Endothelial cell of umbilical vein (primary cell): ENCODE results near the gene SLF2. TPM values are rescaled to one million over a fixed set of nuclear protein-coding genes. Genes with fewer than 3 reads are reported as not detected.

Experiments
- BruUV-seq: library from RNA; stranded (reverse); fragments of 400-500 nt; replicated peaks from 2 replicates; lab custom pipeline; 2021; lab: Mats Ljungman, UMichigan
- CTCF ChIA-PET: fragments of 300-600, 350-600 bp; sonication (Branson Sonifier 250); formaldehyde crosslinking; loops from one replicate; lab custom pipeline; 2021; ENCODE audit warnings: antibody characterized with exemption, inconsistent platforms; lab: Charles Lee
- POLR2A ChIA-PET: fragments of 300-600, 350-600 bp; sonication (Branson Sonifier 250); formaldehyde crosslinking; loops from one replicate; lab custom pipeline; 2021; ENCODE audit warnings: antibody characterized with exemption, inconsistent platforms; lab: Charles Lee
- DNase-seq: peaks from one replicate; pipeline ENCODE4 v3.0.0-alpha.2; 2011; ENCODE audit warnings: low read depth, low spot score
- FAIRE-seq: peaks from 2 replicates; lab custom pipeline; 2011; peaks lifted over from hg19 to GRCh38; lab: Jason Lieb, UNC
- H2AFZ ChIP-seq: 2 replicates; pipeline ENCODE4 v1.6.0; 2012; ENCODE audit warnings: low read depth, low read length, control low read depth, inconsistent platforms
- H3K27ac ChIP-seq: 2 replicates; pipeline ENCODE4 v1.5.1; 2011; ENCODE audit warnings: low read depth, mild to moderate bottlenecking, control low read depth, low read length, moderate library complexity; ENCODE audit not compliant: insufficient read depth
- H3K27me3 ChIP-seq, 2 experiments: 2 replicates each; pipeline versions ENCODE4 v1.6.0 to v1.6.1; 2011; ENCODE audit warnings: low read length in 2 of 2, mixed read lengths in 1 of 2; ENCODE audit not compliant: control insufficient read depth in 2 of 2, insufficient read depth in 2 of 2
- H3K36me3 ChIP-seq, 2 experiments: 2 replicates in 1 of 2; 3 replicates in 1 of 2; pipeline ENCODE4 v1.5.1; 2011; ENCODE audit warnings: low read length in 2 of 2, mild to moderate bottlenecking in 1 of 2, moderate library complexity in 1 of 2; ENCODE audit not compliant: control insufficient read depth in 2 of 2, insufficient read depth in 2 of 2; ENCODE audit errors: extremely low read depth in 1 of 2
- H3K4me1 ChIP-seq: 3 replicates; pipeline ENCODE4 v1.5.1; 2011; ENCODE audit warnings: mild to moderate bottlenecking, low read length; ENCODE audit not compliant: control insufficient read depth, insufficient read depth; ENCODE audit errors: extremely low read depth
- H3K4me2 ChIP-seq: 2 replicates; pipeline ENCODE4 v1.6.1; 2011; ENCODE audit warnings: low read length, control low read depth, mixed read lengths; ENCODE audit not compliant: insufficient read depth
- H3K4me3 ChIP-seq, 3 experiments: fragments of 200-600 bp in 1 of 3; sonication (generic), shearing (Covaris generic) in 1 of 3; replicated peaks in 1 of 3; 2 replicates each; pipeline ENCODE4 v1.5.1; 2011 to 2016; ENCODE audit warnings: control low read depth in 3 of 3, low read length in 3 of 3, mild to moderate bottlenecking in 2 of 3, inconsistent platforms in 1 of 3, low read depth in 1 of 3, moderate library complexity in 1 of 3; ENCODE audit not compliant: insufficient read depth in 1 of 3
- H3K79me2 ChIP-seq: 2 replicates; pipeline ENCODE4 v1.6.0; 2012; ENCODE audit warnings: low read length, inconsistent platforms; ENCODE audit not compliant: control insufficient read depth, insufficient read depth
- H3K9ac ChIP-seq: replicated peaks from 2 replicates; pipeline ENCODE3; 2011; ENCODE audit warnings: low read length, control low read depth; ENCODE audit not compliant: insufficient read depth; ENCODE audit errors: extremely low read depth
- H3K9me1 ChIP-seq: replicated peaks from 3 replicates; pipeline ENCODE4 v1.6.0; 2011; ENCODE audit warnings: mild to moderate bottlenecking, low read length; ENCODE audit not compliant: control insufficient read depth, insufficient read depth; ENCODE audit errors: extremely low read depth
- H3K9me3 ChIP-seq: replicated peaks from 2 replicates; pipeline ENCODE4 v1.5.1; 2012; ENCODE audit warnings: low read length, inconsistent platforms; ENCODE audit not compliant: control insufficient read depth, insufficient read depth
- H4K20me1 ChIP-seq: replicated peaks from 2 replicates; pipeline ENCODE3; 2011; ENCODE audit warnings: mild to moderate bottlenecking, low read length; ENCODE audit not compliant: control insufficient read depth, insufficient read depth; ENCODE audit errors: extremely low read depth
- CTCF ChIP-seq, 2 donors: IDR thresholded peaks; 1 replicate in 1 of 2; 2 replicates in 1 of 2; pipeline ENCODE4 v1.5.1; 2011; ENCODE audit warnings: low read length in 2 of 2, mild to moderate bottlenecking in 2 of 2, moderate library complexity in 2 of 2, control low read depth in 1 of 2, inconsistent platforms in 1 of 2, low read depth in 1 of 2; ENCODE audit not compliant: insufficient read depth in 1 of 2; ENCODE audit errors: extremely low read depth in 1 of 2
- EZH2 ChIP-seq: IDR thresholded peaks from 2 replicates; pipeline ENCODE4 v1.6.1; 2012; ENCODE audit warnings: borderline replicate concordance, low read depth, mild to moderate bottlenecking, moderate library complexity, low read length, inconsistent platforms; ENCODE audit not compliant: severe bottlenecking
- FOS ChIP-seq: IDR thresholded peaks from 2 replicates; pipeline ENCODE4 v1.6.1; 2011; ENCODE audit warnings: mild to moderate bottlenecking, low read length, moderate library complexity, borderline replicate concordance; ENCODE audit not compliant: insufficient read depth
- GATA2 ChIP-seq: IDR thresholded peaks from 2 replicates; pipeline ENCODE4 v1.7.0; 2011; ENCODE audit warnings: low read depth, mild to moderate bottlenecking, moderate library complexity, mixed read lengths, low read length; ENCODE audit not compliant: insufficient read length, insufficient read depth
- JUN ChIP-seq: IDR thresholded peaks from 2 replicates; pipeline ENCODE4 v1.6.1; 2011; ENCODE audit warnings: borderline replicate concordance, low read depth; ENCODE audit not compliant: insufficient read length, insufficient read depth
- MAX ChIP-seq: IDR thresholded peaks from 2 replicates; pipeline ENCODE4 v1.6.1; 2011; ENCODE audit not compliant: insufficient read depth, insufficient read length
- MYC ChIP-seq: IDR thresholded peaks from one replicate; pipeline ENCODE4 v1.6.1; 2011; ENCODE audit warnings: mild to moderate bottlenecking, low read depth, low read length
- POLR2A ChIP-seq: IDR thresholded peaks from 2 replicates; pipeline ENCODE4 v1.6.1; 2012; ENCODE audit warnings: low read depth, mild to moderate bottlenecking, control low read depth, low read length
- POLR2AphosphoS5 ChIP-seq: IDR thresholded peaks from 2 replicates; pipeline ENCODE4 v1.6.1; 2012; ENCODE audit warnings: low read depth, mild to moderate bottlenecking, control low read depth, low read length, moderate library complexity; ENCODE audit not compliant: insufficient read depth
- dilution Hi-C: fragments of 300-500 bp; cut with MboI; formaldehyde crosslinking; loops from one replicate; pipeline ENCODE4 v1.15.0; 2019; ENCODE audit warnings: low sequenced_read_pairs; ENCODE audit not compliant: extremely low pct_ligation_motif_present
- intact Hi-C: fragments of 100-400 bp; cut with micrococcal nuclease; formaldehyde crosslinking; loops from one replicate; pipeline ENCODE4 v1.10.0; 2022
- polyA plus RNA-seq, 4 experiments: library from polyadenylated mRNA; depleted of rRNA in 3 of 4; stranded (reverse) in 3 of 4; unstranded in 1 of 4; fragments of >200 nt; gene quantifications; 2 replicates each; pipeline versions ENCODE4 v1.2.1 to v1.2.3, GENCODE V29; 2011 to 2012; ENCODE audit warnings: missing spikeins in 1 of 4
- total RNA-seq: library from RNA; stranded (reverse); gene quantifications from 2 replicates; pipeline ENCODE4 v1.2.3, GENCODE V29; 2021

SLF2 gene
- total and polyA plus RNA-seq, 2 donors (not counting 3 experiments of a cell fraction or from before 2014, with no cell fraction given): 7.5 to 35.5 TPM

- Histone ChIP-seq H4K20me1 (no peaks in the 10 kb centered on the region), H3K4me3 (no peak overlapping the region), H3K27ac (no peak overlapping the region), H3K4me1 (peaks cover 16% of the 10 kb centered on the region), H3K9me1 (no peaks in the 10 kb centered on the region), H3K9ac (no peak overlapping the region), H2AFZ (no peak overlapping the region), H3K79me2 (no peaks in the 10 kb centered on the region), H3K4me2 (no peak overlapping the region), H3K36me3 (no peaks in the 10 kb centered on the region), H3K27me3 (peaks cover 14 to 33% of the 10 kb centered on the region in 2 experiments), H3K9me3 (no peaks in the 10 kb centered on the region)
- BruUV-seq: no TSS peak
- FAIRE-seq (no peak), DNase-seq (no peak)
- ChIA-PET POLR2A (no interaction called here), CTCF (interaction anchor here (0.7 to 1.8 kb wide), 2 partner anchors 16 to 325 kb away, joined by 3 to 5 read pairs; no protein-coding TSS in a partner anchor)
- dilution Hi-C loops: no loop called here
- intact Hi-C loops: no loop called here
- TF ChIP-seq POLR2A (no peak), MAX (no peak), EZH2 (no peak), JUN (no peak), FOS (no peak), CTCF (IDR thresholded peaks at IDR 0.05; ENCODE audit: extremely low read depth in 1 of 2, insufficient read depth in 1 of 2, low read depth in 1 of 2, low read length in 2 of 2) (no peak), GATA2 (no peak), MYC (no peak), POLR2AphosphoS5 (no peak)
Observed at GRCh38 chr10:100894033-100894432, 18.7 kb upstream of the SLF2 start.
